HG03045 (cell line): ENCODE data around the gene NID1.
A peak's percentile ranks its signal among the peaks of the same experiment; 100 is the strongest.
"Not testable (repeated sequence)": the region's sequence is repeated elsewhere in the genome, so short reads cannot be mapped to it uniquely, and the experiment has no call there.

ENCODE experiments used
- ATAC-seq: cut with Tn5 transposase; IDR thresholded peaks from one replicate; pipeline ENCODE4 v1.9.1; 2021; ENCODE audit warnings: mild to moderate bottlenecking, moderate library complexity; ENCODE audit not compliant: unreplicated experiment

NID1 gene

DNA sequence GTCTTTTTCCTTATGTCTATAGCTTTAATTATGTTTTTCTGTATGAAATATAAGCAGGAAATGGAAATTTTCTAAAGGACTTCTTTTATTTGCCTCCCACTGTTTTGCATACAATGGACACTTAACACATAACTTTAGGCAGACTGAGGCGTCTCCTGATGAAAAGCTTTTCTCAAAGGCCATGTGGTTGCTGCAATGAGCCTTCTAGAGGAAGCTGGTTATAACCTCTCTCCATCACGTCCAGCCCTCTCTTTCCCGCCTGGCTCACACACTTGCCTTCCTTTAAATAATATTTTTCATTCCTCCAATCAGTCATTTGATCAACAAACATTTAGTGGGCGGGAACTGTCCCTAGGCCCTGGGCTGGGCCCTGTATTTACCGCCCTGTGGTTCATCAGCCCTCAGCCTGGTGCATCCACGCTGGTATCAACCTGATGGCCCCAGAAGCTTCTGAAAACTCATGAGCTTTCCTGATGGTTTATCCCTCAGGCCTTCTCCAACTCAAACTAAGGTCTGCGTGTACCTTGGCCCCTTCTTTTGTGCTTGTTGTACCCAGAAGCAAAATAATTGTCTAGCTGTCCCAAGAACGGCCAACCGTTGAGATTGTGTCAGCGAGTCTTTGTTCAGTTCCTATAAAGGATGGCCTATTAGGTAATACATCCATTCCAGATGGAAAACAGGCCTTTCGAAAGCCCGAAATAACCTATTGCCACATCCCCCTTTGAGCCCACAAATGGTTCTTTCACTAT is 122.8 kb downstream of the NID1 start:
- no peak for ATAC-seq

DNA sequence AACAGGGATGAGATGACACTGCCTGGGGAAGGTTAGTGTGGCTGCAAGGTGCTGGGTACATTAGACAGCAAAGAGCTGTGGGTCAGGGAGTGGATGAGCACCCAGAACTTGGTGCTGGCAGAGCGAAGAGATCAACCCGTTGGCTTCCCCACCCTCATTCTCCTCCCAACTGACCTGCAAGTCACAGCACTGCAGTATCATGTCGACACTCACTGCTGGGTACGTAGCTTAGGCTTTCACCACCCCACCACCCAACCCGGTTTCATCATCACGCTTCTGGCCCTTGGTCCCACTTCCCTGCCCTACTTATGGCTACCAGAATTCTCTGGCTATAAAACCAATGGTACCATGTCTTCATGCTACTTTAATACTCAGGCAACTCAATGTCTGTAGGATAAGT is 124.6 kb downstream of the NID1 start:
- no peak for ATAC-seq

DNA sequence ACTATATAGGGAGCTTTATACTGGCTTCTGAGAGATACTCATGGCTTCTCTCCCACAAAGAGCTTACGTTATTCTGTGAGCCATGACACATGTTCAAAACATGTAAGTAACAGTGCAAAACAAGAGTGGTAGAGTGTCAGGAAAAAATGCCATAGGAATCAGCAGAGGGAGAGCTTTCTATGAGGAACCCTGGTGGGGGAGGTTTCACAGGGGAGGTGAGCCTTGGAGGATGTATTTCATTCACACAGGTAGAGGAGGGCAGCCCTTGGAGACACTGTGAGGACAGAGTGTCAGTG is 125.5 kb downstream of the NID1 start:
- ATAC-seq: no peak

DNA sequence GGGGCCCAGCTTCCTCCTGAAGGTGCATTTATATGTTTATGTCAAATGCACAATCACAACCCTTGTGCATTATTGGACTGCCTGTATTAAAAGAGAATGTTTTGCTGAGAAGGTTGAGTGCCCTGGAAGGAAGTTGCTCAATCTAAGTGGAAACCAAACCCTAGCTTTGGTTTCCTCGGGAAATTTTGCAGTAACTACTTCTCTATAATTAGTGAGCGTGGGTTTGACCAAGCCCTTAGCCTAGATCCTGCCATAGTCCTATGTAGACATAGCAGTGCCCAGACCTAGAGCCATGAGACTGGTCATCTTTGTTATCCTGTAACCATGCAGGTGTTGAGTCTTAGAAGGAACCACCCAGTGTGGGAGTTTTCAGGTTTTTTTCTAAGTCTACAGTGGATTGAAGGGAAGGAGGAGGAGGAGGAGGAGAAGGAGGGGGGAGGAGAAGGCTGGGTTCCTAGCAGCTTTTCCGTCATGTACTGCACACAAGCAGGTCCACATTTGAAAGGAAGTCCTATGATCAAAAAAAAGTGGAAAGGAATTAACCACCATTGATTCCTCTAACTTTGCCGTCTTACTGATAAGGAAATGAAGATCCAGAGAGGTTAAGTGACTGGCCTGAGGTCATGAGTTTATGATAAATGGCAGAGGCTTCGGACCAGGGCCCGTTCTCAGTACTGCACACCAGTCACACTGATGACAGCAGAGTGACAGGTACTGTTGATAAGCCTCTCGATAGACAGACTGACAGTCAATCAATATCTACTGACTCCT is 126.0 kb downstream of the NID1 start:
- ATAC-seq: no peak

DNA sequence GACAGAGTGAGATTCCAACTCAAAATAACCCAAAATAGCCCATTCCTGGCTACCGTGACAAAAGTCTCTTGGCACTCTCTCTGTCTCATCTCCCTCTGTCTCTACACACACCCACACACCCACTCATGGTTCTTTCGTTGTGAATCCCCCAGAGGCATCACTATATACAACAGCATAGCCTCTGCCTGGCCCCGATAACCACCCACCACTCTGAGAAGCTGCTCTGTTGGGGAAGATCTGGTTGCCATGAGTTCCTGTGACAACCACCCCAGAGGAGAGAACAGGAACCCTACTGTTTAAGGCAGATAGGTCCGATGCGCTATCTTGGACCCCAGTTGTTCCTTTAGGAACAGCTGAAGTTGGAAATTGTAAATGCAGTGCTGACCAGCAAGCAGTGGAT is 127.8 kb downstream of the NID1 start:
- ATAC-seq: no peak

DNA sequence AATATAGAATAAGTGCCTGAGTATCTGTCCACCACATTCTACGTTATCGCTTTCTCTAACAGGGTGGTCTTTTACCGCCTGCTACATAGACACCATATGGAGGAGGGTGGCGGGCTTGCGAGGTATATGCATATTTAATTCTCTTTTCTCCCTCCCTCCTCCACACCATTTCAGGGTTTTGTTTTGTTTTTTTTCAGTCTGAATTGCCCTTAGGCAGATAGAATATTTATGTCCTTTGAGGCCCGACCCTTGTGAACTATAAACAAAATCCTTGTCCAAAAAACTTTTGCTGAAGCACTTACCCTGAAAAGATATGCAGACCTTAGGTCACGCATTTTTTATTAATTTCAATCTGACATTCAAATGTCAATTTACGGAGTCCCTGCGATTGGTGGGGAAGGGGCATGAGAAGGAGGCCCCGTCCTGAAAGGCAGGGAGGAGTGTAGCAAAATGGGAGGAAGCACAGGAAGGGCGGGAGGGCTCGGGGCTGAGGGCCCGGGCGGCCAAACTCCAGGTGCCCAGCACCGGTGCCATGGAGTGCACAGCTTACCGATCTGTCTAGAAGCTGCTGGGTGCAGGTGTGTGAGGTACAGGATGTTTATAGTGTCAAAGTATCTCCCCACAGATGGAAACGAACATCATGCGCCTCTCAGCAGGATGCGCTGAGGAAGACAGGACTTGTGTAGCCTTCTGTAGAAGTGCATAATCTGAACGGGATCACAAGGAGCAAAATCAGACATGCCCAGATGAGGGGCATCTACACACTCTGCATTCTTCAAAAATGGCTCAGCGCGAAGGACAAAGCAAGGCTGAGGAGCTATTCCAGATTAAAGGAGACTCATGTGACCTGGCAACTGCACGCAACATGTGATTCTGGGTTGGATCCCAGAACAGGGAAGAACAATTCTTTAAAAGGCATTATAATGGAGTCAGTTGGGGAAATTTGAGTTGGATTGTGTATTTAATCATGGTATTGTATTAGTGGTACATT is 129.4 kb downstream of the NID1 start:
- ATAC-seq: no peak

DNA sequence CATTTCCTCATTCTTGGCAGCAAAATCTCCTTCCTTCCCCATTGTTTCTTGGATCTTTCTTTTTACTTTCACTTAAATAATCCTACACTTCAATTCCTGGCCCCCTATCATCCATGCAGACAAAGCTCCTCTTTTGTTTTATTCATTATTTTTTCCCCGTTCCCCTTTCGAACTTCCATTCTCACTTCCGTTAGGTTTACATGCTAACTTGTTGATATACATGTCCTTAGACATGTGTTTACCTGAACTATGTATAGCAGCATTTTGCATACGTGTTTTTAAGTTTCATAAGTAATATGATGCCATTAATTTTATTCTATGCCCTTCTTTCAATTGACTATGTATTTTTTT is 131.1 kb downstream of the NID1 start:
- ATAC-seq: no peak

DNA sequence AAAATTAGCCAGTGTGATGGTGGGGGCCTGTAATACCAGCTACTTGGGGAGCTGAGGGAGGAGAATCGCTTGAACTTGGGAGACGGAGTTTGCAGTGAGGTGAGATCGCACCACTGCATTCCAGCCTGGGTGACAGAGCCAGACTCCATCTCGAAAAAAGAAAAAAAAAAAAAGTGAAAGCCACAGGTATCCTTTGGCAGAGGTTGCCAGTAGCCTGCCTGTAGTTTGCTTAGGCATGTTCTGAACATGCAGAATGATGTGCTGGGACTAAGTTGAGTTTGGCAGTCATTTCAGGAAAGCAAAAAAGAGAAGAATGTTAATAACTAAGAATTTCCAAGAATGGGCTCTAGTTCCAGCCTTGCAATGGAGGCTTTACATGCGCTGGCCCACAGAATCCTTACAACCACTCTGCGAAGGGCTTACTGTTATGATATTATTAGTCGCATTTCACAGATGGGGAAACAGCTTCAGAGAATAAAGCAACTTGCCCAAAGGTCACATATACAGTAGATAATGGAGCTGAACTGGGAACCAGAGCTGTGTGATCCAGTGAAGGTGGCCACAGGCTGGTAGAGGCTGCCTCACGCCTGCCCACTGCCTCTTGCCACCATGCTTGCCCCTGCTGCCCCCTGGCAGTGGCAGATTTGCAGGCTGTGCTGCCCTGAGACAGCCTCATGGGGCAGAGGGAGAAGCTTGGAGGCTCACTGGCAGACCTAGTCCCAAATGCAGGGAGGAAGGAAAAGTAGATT is 131.7 kb downstream of the NID1 start:
- no peak for ATAC-seq

DNA sequence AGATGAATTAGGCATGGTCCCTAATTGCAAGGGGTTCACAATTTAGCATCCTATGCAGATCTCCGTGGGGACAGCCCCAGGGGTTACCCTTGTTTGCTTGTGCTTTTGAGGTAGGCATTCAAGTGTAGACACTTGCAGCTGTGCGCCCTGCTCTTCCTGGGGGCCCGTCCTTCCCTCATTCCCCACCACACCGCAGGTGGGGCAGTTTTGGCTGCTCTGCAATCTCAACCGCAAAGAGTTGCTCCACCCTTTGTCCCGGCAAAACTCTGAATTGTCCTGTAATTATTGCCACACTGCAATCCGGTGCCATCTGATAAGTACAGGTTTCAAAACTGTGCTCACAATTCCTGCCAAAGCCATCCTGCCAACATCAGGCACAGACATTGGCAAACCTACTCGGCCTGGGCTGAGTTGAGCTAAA is 132.8 kb downstream of the NID1 start:
- peak; percentile 59 for ATAC-seq

DNA sequence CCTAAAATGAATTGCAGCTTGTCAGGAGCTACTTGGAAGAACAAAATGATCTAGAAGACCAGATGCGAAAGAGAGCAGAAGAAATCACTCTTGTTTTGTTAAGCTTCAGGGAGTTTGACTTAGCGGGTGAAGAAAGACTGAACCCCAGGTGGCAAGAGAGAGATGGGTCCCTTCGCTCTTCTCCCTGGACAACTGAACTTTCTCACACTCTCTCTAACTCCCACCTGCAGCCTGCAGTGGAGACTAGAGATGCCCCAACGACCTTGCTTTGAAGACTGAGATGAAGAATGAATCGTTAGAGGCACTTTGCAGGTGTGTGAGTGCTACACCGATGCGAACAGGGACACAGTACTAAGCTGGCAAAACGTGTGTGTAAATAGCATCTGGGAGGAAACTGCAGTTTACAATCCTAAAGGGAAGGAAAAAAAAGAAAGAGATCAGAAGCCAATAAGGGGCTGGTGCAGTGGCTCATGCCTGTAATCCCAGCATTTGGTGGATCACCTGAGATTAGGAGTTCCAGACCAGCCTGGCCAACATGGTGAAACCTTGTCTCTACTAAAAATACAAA is 133.6 kb downstream of the NID1 start:
- no peak for ATAC-seq

DNA sequence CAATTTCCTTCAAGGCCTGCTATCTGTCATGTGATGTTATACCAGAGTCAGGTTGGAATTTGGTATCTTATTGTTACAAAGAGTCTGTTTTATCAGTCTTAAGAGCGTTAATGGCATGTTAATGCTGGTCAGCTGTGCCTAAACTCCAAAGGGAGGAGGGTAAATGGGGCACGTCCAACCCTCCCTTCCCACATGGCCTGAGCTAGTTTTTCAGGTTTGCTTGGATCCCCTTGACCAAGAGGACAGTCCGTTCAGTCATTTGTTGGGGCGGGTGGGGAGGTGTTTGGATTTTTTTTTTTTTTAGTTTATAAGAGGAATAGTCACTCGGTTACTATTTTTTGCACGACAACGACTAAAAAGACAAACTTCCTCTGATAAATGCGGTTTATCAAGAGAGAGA is 134.3 kb downstream of the NID1 start:
- ATAC-seq: no peak

DNA sequence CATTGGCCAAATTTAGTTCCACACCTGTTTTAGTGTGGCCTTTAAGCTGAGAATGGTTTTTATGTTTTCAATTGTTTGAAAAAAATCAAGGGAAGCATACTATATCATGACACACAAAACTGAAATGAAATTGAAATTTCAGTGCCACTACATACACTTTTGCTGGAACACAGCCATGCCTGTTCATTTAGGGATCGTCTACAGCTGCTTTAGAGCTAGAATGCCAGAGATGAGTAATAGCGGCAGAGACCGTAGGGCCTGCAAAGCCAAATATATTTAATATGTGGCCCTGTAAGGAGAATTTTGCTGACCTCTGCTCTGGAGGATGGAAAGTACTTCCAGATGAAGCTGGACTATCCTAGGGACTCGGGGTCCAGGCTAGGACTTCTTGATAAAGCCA is 135.7 kb downstream of the NID1 start:
- no peak for ATAC-seq

DNA sequence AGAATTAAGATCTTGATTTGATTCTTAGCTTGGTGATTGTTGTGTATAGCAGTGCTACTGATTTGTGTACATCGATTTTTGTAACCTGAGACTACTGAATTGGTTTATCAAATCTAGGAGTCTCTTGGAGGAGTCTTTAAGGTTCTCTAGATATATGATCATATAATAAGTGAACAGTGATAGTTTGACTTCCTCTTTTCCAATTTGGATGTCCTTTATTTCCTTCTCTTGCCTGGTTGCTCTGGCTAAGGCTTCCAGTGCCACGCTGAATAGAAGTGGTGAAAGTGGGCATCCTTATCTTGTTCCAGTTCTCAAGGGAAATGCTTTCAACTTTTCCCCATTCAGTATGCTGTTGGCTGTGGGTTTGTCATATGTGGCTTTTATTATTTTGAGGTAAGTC is 136.7 kb downstream of the NID1 start:
- ATAC-seq: no peak

DNA sequence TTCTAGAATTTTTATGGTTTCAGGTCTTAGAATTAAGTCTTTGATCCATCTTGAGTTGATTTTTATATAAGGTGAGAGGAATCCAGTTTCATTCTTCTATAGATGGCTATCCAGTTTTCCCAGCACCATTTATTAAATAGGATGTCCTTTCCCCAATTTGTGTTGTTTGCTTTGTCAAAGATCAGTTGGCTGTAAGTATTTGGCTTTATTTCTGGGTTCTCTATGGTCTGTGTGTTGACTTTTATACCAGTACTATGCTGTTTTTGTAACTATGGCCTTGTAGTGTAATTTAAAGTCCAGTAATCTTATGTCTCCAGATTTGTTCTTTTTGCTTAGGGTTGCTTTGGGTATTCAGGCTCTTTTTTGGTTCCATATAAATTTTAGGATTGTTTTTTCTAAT is 137.3 kb downstream of the NID1 start:
- ATAC-seq: not testable (repeated sequence)
